GM23338 (cell line): ENCODE data around the gene FGG. TPM values are rescaled to one million over a fixed set of nuclear protein-coding genes. Genes with fewer than 3 reads are reported as not detected.
"Not testable (repeated sequence)": the region's sequence is repeated elsewhere in the genome, so short reads cannot be mapped to it uniquely, and the experiment has no call there.

Experiments
- ATAC-seq: fragments of 200-7000 bp; cut with Tn5 transposase; 3 replicates; pipeline ENCODE4 v1.9.1; 2020
- DNase-seq: peaks from one replicate; pipeline ENCODE4 v3.0.0-alpha.2; 2015; ENCODE audit warnings: low spot score
- H2AFZ ChIP-seq: fragments of 200-600 bp; sonication (generic); 2 replicates; pipeline ENCODE4 v1.8.0; 2016; ENCODE audit warnings: antibody characterized with exemption, mild to moderate bottlenecking, moderate library complexity
- H3F3A ChIP-seq: fragments of 200-600 bp; sonication (generic); replicated peaks from 2 replicates; pipeline ENCODE4 v1.8.0; 2017; ENCODE audit warnings: antibody characterized with exemption, mixed run types, low read depth
- H3K27ac ChIP-seq: fragments of 200-600 bp; sonication (generic); 2 replicates; pipeline ENCODE4 v1.6.1; 2016; ENCODE audit warnings: low read depth
- H3K27me3 ChIP-seq: fragments of 200-600 bp; sonication (generic); 2 replicates; pipeline ENCODE4 v1.8.0; 2016; ENCODE audit warnings: mild to moderate bottlenecking, mixed run types, moderate library complexity; ENCODE audit not compliant: insufficient read depth
- H3K36me3 ChIP-seq: fragments of 200-600 bp; sonication (generic); 2 replicates; pipeline ENCODE4 v1.8.0; 2016; ENCODE audit warnings: mild to moderate bottlenecking; ENCODE audit not compliant: insufficient read depth
- H3K4me1 ChIP-seq: fragments of 200-600 bp; sonication (generic); 2 replicates; pipeline ENCODE4 v1.8.0; 2016; ENCODE audit warnings: mild to moderate bottlenecking, moderate library complexity; ENCODE audit not compliant: insufficient read depth
- H3K4me2 ChIP-seq: fragments of 200-600 bp; sonication (generic); 2 replicates; pipeline ENCODE4 v1.7.1; 2017; ENCODE audit warnings: mixed run types
- H3K4me3 ChIP-seq: fragments of 200-600 bp; sonication (generic); 2 replicates; pipeline ENCODE4 v1.6.1; 2016; ENCODE audit warnings: mixed run types
- H3K79me2 ChIP-seq: fragments of 200-600 bp; sonication (generic); replicated peaks from 2 replicates; pipeline ENCODE4 v1.8.0; 2017; ENCODE audit warnings: mild to moderate bottlenecking; ENCODE audit not compliant: insufficient read depth
- H3K9me2 ChIP-seq: fragments of 200-600 bp; sonication (generic); 2 replicates; pipeline ENCODE4 v1.8.0; 2017; ENCODE audit not compliant: insufficient read depth
- H4K20me1 ChIP-seq: fragments of 200-600 bp; sonication (generic); replicated peaks from 2 replicates; pipeline ENCODE4 v1.8.0; 2017; ENCODE audit warnings: mild to moderate bottlenecking; ENCODE audit not compliant: insufficient read depth
- H3K27ac Mint-ChIP-seq: 2 replicates; pipeline ENCODE4 v1.8.0; 2020; ENCODE audit warnings: inconsistent platforms, mild to moderate bottlenecking, moderate library complexity, mixed read lengths
- H3K27me3 Mint-ChIP-seq: 3 replicates; pipeline ENCODE4 v1.8.0; 2022; ENCODE audit warnings: low read depth, mild to moderate bottlenecking, moderate library complexity, mixed read lengths, inconsistent platforms; ENCODE audit not compliant: insufficient read depth, poor library complexity
- H3K36me3 Mint-ChIP-seq: 3 replicates; pipeline ENCODE4 v1.8.0; 2021; ENCODE audit warnings: low read depth, mild to moderate bottlenecking, inconsistent platforms, moderate library complexity, mixed read lengths
- H3K4me1 Mint-ChIP-seq: 3 replicates; pipeline ENCODE4 v1.8.0; 2020; ENCODE audit warnings: mild to moderate bottlenecking, inconsistent platforms, mixed read lengths
- H3K4me3 Mint-ChIP-seq: 3 replicates; pipeline ENCODE4 v1.8.0; 2021; ENCODE audit warnings: moderate library complexity, mild to moderate bottlenecking, inconsistent platforms, mixed read lengths
- H3K9me3 Mint-ChIP-seq: 3 replicates; pipeline ENCODE4 v1.8.0; 2020; ENCODE audit warnings: moderate library complexity, mild to moderate bottlenecking, inconsistent platforms, mixed read lengths
- CREB1 ChIP-seq: fragments of 250-450 bp; sonication (Bioruptor Pico); IDR thresholded peaks from 2 replicates; pipeline ENCODE4 v1.5.0; 2020; ENCODE audit warnings: low read depth, mild to moderate bottlenecking, moderate library complexity
- ETS1 ChIP-seq: IDR thresholded peaks from 2 replicates; pipeline ENCODE4 v1.6.1; 2016; ENCODE audit warnings: antibody characterized with exemption
- EZH2 ChIP-seq: fragments of 200-600 bp; sonication (generic); IDR thresholded peaks from one replicate; pipeline ENCODE4 v1.8.0; 2017; ENCODE audit warnings: antibody characterized with exemption, mild to moderate bottlenecking, low read depth; ENCODE audit not compliant: unreplicated experiment
- EZH2phosphoT487 ChIP-seq: fragments of 200-600 bp; sonication (generic); IDR thresholded peaks from one replicate; pipeline ENCODE4 v1.8.1; 2018; ENCODE audit warnings: antibody characterized with exemption; ENCODE audit not compliant: unreplicated experiment
- JUNB ChIP-seq: IDR thresholded peaks from one replicate; pipeline ENCODE4 v1.6.1; 2016; ENCODE audit warnings: antibody characterized with exemption; ENCODE audit not compliant: unreplicated experiment
- NANOG ChIP-seq: IDR thresholded peaks from 2 replicates; pipeline ENCODE4 v1.6.1; 2016; ENCODE audit warnings: antibody characterized with exemption, borderline replicate concordance
- POLR2AphosphoS5 ChIP-seq: IDR thresholded peaks from 2 replicates; pipeline ENCODE4 v1.6.1; 2016; ENCODE audit warnings: antibody characterized with exemption, low read depth
- REST ChIP-seq: IDR thresholded peaks from one replicate; pipeline ENCODE4 v1.6.1; 2018; ENCODE audit warnings: antibody characterized with exemption; ENCODE audit not compliant: unreplicated experiment
- STAT1 ChIP-seq: IDR thresholded peaks from one replicate; pipeline ENCODE4 v1.6.1; 2016; ENCODE audit warnings: antibody characterized with exemption; ENCODE audit not compliant: unreplicated experiment
- ZNF114 ChIP-seq: fragments of 250-450 bp; sonication (Bioruptor Pico); IDR thresholded peaks from 2 replicates; pipeline ENCODE4 v1.5.0; 2020; ENCODE audit warnings: mild to moderate bottlenecking, moderate library complexity
- ZNF331 ChIP-seq: fragments of 250-450 bp; sonication (Bioruptor Pico); IDR thresholded peaks from 2 replicates; pipeline ENCODE4 v1.5.0; 2020; ENCODE audit warnings: low read depth, mild to moderate bottlenecking, moderate library complexity
- ZNF462 ChIP-seq: fragments of 250-450 bp; sonication (Bioruptor Pico); IDR thresholded peaks from 2 replicates; pipeline ENCODE4 v1.5.0; 2020; ENCODE audit warnings: mild to moderate bottlenecking, moderate library complexity
- polyA plus RNA-seq: library from polyadenylated mRNA; unstranded; fragments of >200 nt; fragmentation: Nextera tagmentation; extraction: Ambion mirVana; gene quantifications from 2 replicates; pipeline ENCODE4 v1.2.1, GENCODE V29; 2016
- total RNA-seq: library from RNA; depleted of rRNA; stranded (reverse); fragments of >200 nt; shearing (Covaris generic); gene quantifications from 2 replicates; pipeline ENCODE4 v1.2.3, GENCODE V29; 2014

Gene FGG
- total and polyA plus RNA-seq, 2 experiments from 2014 or later: not detected

DNA sequence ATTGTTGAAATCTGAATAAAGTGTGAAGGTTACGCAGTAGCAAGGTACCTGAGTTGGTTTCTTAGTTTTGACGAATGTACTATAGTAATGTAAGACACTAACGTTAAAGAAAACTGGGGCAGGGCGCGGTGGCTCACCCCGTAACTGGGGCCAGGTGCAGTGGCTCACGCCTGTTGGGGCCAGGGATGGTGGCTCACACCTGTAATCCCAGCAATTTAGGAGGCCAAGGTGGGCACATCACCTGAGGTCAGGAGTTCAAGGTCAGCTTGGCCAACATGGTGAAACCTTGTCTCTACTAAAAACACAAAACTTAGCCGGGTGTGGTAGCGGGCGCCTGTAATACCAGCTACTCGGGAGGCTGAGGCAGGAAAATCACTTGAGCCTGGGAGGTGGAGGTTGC is 15.2 kb downstream of the FGG start:
- not testable (repeated sequence) for H3K4me2 ChIP-seq, H3F3A ChIP-seq, H3K27me3 ChIP-seq, H3K36me3 ChIP-seq, H4K20me1 ChIP-seq, H3K9me2 ChIP-seq, DNase-seq, ATAC-seq, H3K79me2 ChIP-seq, H3K4me1 Mint-ChIP-seq, H3K4me1 ChIP-seq, H3K4me3 ChIP-seq, H3K9me3 Mint-ChIP-seq, H3K27ac ChIP-seq, H3K36me3 Mint-ChIP-seq, H3K27me3 Mint-ChIP-seq, H3K27ac Mint-ChIP-seq, H3K4me3 Mint-ChIP-seq
- H2AFZ ChIP-seq: peak overlapping the region; percentile 70; the same call in 1 of the 2 replicates

DNA sequence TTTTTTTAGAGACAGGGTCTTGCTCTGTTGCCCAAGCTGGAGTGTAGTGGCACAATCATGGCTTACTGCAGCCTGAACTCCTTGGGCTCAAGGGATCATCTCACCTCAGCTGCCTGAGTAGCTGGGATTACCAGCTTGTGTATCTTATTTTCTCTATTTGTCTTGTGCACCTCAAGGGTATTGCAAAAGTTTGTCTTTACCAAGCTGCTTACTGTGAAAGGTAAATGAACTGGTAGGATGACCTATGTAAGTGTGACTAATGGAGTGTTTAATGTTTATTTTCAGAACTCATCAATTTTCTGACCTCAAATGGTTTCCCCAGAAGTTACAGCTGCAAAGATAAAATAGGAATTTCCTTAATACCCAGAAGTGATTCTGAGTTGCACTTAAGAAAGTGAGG is 16.6 kb downstream of the FGG start:
- Histone ChIP-seq H3K9me2 (no peaks in the 10 kb centered on the region), H3K79me2 (no peaks in the 10 kb centered on the region), H3K4me1 (no peaks in the 10 kb centered on the region), H4K20me1 (no peaks in the 10 kb centered on the region), H3K27me3 (no peaks in the 10 kb centered on the region), H2AFZ (no peak overlapping the region), H3K4me3 (no peak overlapping the region), H3K27ac (no peak overlapping the region), H3K4me2 (no peak overlapping the region), H3K36me3 (no peaks in the 10 kb centered on the region), H3F3A (no peaks in the 10 kb centered on the region)
- Mint-ChIP-seq H3K27ac (no peak overlapping the region), H3K9me3 (no peaks in the 10 kb centered on the region), H3K36me3 (no peaks in the 10 kb centered on the region), H3K4me1 (peaks cover under 1% of the 10 kb centered on the region; the same call in 1 of the 3 replicates), H3K27me3 (peaks cover 2% of the 10 kb centered on the region), H3K4me3 (no peak overlapping the region)
- no peak for ATAC-seq
- no peak for DNase-seq
- TF ChIP-seq ZNF462 (CRISPR knock-in tag) (no peak), REST (no peak), EZH2 (no peak), ETS1 (no peak), CREB1 (no peak), ZNF331 (no peak), NANOG (no peak), ZNF114 (CRISPR knock-in tag) (no peak), POLR2AphosphoS5 (no peak), JUNB (no peak), EZH2phosphoT487 (no peak), STAT1 (no peak)
